Esophagus squamous epithelium (tissue), 5 donors: ENCODE measurements around the gene ZNF846. TPM values are rescaled to one million over a fixed set of nuclear protein-coding genes. Genes with fewer than 3 reads are reported as not detected.
"Not testable (repeated sequence)": the region's sequence is repeated elsewhere in the genome, so short reads cannot be mapped to it uniquely, and the experiment has no call there.

Experiments
- DNase-seq: peaks from one replicate; lab custom pipeline; 2025; lab: John Stamatoyannopoulos, UW
- H3K27ac ChIP-seq, 4 donors: fragments of 200-600 bp; sonication (generic); one replicate each; pipeline ENCODE4 v1.5.1; 2016 to 2019; ENCODE audit warnings: mild to moderate bottlenecking in 1 of 4
- H3K27me3 ChIP-seq, 4 donors: fragments of 200-600 bp; sonication (generic); 1 replicate in 3 of 4; 2 replicates in 1 of 4; pipeline versions ENCODE4 v1.5.1 to v1.6.0; 2017 to 2021; ENCODE audit warnings: antibody characterized with exemption in 1 of 4
- H3K36me3 ChIP-seq, 3 donors: fragments of 200-600 bp; sonication (generic); one replicate each; pipeline ENCODE4 v1.5.1; 2016 to 2019
- H3K4me1 ChIP-seq, 3 donors: fragments of 200-600 bp; sonication (generic); one replicate each; pipeline ENCODE4 v1.5.1; 2017 to 2019
- H3K4me3 ChIP-seq, 4 donors: fragments of 200-600 bp; sonication (generic); 1 replicate in 3 of 4; 2 replicates in 1 of 4; pipeline ENCODE4 v1.5.1; 2016 to 2019; ENCODE audit warnings: mild to moderate bottlenecking in 2 of 4, moderate library complexity in 1 of 4
- H3K9me3 ChIP-seq, 3 donors: fragments of 200-600 bp; sonication (generic); one replicate each; pipeline ENCODE4 v1.5.1; 2016 to 2019
- CTCF ChIP-seq, 6 experiments: fragments of 450-650 bp in 4 of 6; fragments of 200-600 bp in 2 of 6; sonication (generic) in 2 of 6; IDR thresholded peaks; one replicate each; pipeline ENCODE4 v1.5.1; 2016 to 2019; ENCODE audit warnings: antibody characterized with exemption in 6 of 6, mild to moderate bottlenecking in 4 of 6, moderate library complexity in 4 of 6
- POLR2A ChIP-seq, 4 donors: fragments of 450-650 bp; IDR thresholded peaks; one replicate each; pipeline ENCODE4 v1.6.1; 2017; ENCODE audit warnings: antibody characterized with exemption in 4 of 4, mild to moderate bottlenecking in 4 of 4, moderate library complexity in 3 of 4
- WGBS, 2 donors: methylation state at CpG; one replicate each; pipeline ENCODE4 v1.1.5; 2018; 5-methylcytosine and 5-hydroxymethylcytosine counted together
- intact Hi-C: fragments of 100-400 bp; cut with DNase I; formaldehyde crosslinking; loops from one replicate; pipeline ENCODE4 v1.15.0; 2022
- total RNA-seq, 4 donors: library from RNA; depleted of rRNA; stranded (reverse); fragments of >200 nt; gene quantifications; one replicate each; pipeline ENCODE4 v1.1.0, GENCODE V29; 2016
- donor health status: DM: yes; HTN: yes; CAD: no.

The ZNF846 gene
- total RNA-seq, 4 donors from 2014 or later = 10.8 to 18.5 (median 13.5) TPM

GRCh38 chr19:9789066-9789465 lies 20.5 kb upstream of the ZNF846 start:
- no peaks in the 10 kb centered on the region for H3K27me3 ChIP-seq
- 76 to 79% methylated on average over 10 to 11 of the region's 11 CpGs for WGBS, 2 donors
- intact Hi-C loops = loop anchor here (10.0 kb wide), 1 partner anchor 474 kb away; no protein-coding TSS in a partner anchor
- peak overlapping the region in 3 of 4 donors; percentile 4 to 97 (median 97) for H3K27ac ChIP-seq
- no peaks in the 10 kb centered on the region for H3K36me3 ChIP-seq
- H3K9me3 ChIP-seq = no peaks in the 10 kb centered on the region
- DNase-seq = no peak
- peaks cover 6 to 46% (median 17%) of the 10 kb centered on the region in 3 donors for H3K4me1 ChIP-seq
- TF ChIP-seq CTCF (IDR thresholded peaks at IDR 0.05) (no peak), POLR2A (IDR thresholded peaks at IDR 0.05) (no peak)
- H3K4me3 ChIP-seq = no peak overlapping the region

GRCh38 chr19:9788604-9789003 lies 20.1 kb upstream of the ZNF846 start:
- not testable (repeated sequence) for H3K27me3 ChIP-seq, H3K9me3 ChIP-seq, H3K36me3 ChIP-seq, H3K4me3 ChIP-seq, DNase-seq, H3K27ac ChIP-seq
- WGBS, 2 donors = 87 to 96% methylated on average over 13 of the region's 13 CpGs
- H3K4me1 ChIP-seq = peaks cover 6 to 50% (median 20%) of the 10 kb centered on the region in 3 donors
- intact Hi-C loops = loop anchor here (10.0 kb wide), 1 partner anchor 474 kb away; no protein-coding TSS in a partner anchor

GRCh38 chr19:9786819-9787218 lies 18.3 kb upstream of the ZNF846 start:
- peaks cover 6 to 56% (median 22%) of the 10 kb centered on the region in 3 donors for H3K4me1 ChIP-seq
- no peak for DNase-seq
- intact Hi-C loops = loop anchor here (10.0 kb wide), 1 partner anchor 472 kb away; no protein-coding TSS in a partner anchor
- peak overlapping the region; percentile 95 to 100 (median 98) for H3K27ac ChIP-seq
- no peaks in the 10 kb centered on the region for H3K9me3 ChIP-seq
- WGBS, 2 donors = 92 to 94% methylated on average over 8 of the region's 8 CpGs
- no peaks in the 10 kb centered on the region for H3K27me3 ChIP-seq
- H3K36me3 ChIP-seq = peaks cover 0 to 6% (median 0%) of the 10 kb centered on the region in 3 donors
- peak overlapping the region in 2 of 4 donors; percentile 67 to 91 for H3K4me3 ChIP-seq
- TF ChIP-seq POLR2A (IDR thresholded peaks at IDR 0.05) = no peak
- no peak for TF ChIP-seq CTCF (IDR thresholded peaks at IDR 0.05)

- no peak for DNase-seq
- Histone ChIP-seq H3K27me3 (no peaks in the 10 kb centered on the region), H3K36me3 (peaks cover 0 to 8% (median 0%) of the 10 kb centered on the region in 3 donors), H3K4me3 (peak overlapping the region; percentile 64 to 91 (median 66)), H3K9me3 (no peaks in the 10 kb centered on the region), H3K27ac (peak overlapping the region; percentile 95 to 100 (median 98)), H3K4me1 (peaks cover 6 to 53% (median 22%) of the 10 kb centered on the region in 3 donors)
- intact Hi-C loops = loop anchor here (10.0 kb wide), 1 partner anchor 472 kb away; no protein-coding TSS in a partner anchor
- WGBS, 2 donors = 57 to 72% methylated on average over 6 to 9 of the region's 9 CpGs
- no peak for TF ChIP-seq POLR2A (IDR thresholded peaks at IDR 0.05)
- TF ChIP-seq CTCF (IDR thresholded peaks at IDR 0.05) = no peak
Measured at GRCh38 chr19:9786342-9786741, 17.8 kb upstream of the ZNF846 start.

- intact Hi-C loops = loop anchor here (10.0 kb wide), 1 partner anchor 471 kb away; no protein-coding TSS in a partner anchor
- H3K4me3 ChIP-seq = peak overlapping the region; percentile 64 to 91 (median 66)
- H3K9me3 ChIP-seq = no peaks in the 10 kb centered on the region
- DNase-seq = peak; percentile 97
- peaks cover 0 to 8% (median 0%) of the 10 kb centered on the region in 3 donors for H3K36me3 ChIP-seq
- WGBS, 2 donors = 3 to 5% methylated on average over 19 to 30 of the region's 74 CpGs
- H3K4me1 ChIP-seq = peaks cover 6 to 46% (median 17%) of the 10 kb centered on the region in 3 donors
- no peaks in the 10 kb centered on the region for H3K27me3 ChIP-seq
- peak in 2 of 4 donors; percentile 89 to 92 for TF ChIP-seq POLR2A (IDR thresholded peaks at IDR 0.05)
- peak in 1 of 6 experiments; percentile 7 for TF ChIP-seq CTCF (IDR thresholded peaks at IDR 0.05)
- peak overlapping the region; percentile 95 to 100 (median 98) for H3K27ac ChIP-seq
Measured at GRCh38 chr19:9785367-9786331, 17.1 kb upstream of the ZNF846 start.

GRCh38 chr19:9784163-9784496 lies 15.6 kb upstream of the ZNF846 start:
- intact Hi-C loops = loop anchor here (10.0 kb wide), 1 partner anchor 469 kb away; no protein-coding TSS in a partner anchor
- peak overlapping the region in 3 of 4 donors; percentile 64 to 91 (median 67) for H3K4me3 ChIP-seq

More at GRCh38 chr19:9784163-9784496, 15.6 kb upstream of the ZNF846 start:
- H3K27me3 ChIP-seq, H3K9me3 ChIP-seq, H3K36me3 ChIP-seq, DNase-seq: not testable (repeated sequence)
- peaks cover 4 to 37% (median 17%) of the 10 kb centered on the region in 3 donors for H3K4me1 ChIP-seq
- peak overlapping the region; percentile 88 to 100 (median 98) for H3K27ac ChIP-seq
- WGBS, 2 donors = 45 to 65% methylated on average over 6 of the region's 6 CpGs
